SK-N-MC (cell line): ENCODE data around the gene CALCOCO1.

Source experiments
- DNase-seq: peaks from one replicate; pipeline ENCODE4 v3.0.0-alpha.2; 2011; ENCODE audit warnings: low read depth, low spot score
- H3K27ac ChIP-seq: fragments of 200-600 bp; sonication (generic); 2 replicates; pipeline ENCODE4 v1.5.1; 2016; ENCODE audit warnings: mixed run types
- H3K36me3 ChIP-seq: fragments of 200-600 bp; sonication (generic); 2 replicates; pipeline ENCODE4 v1.6.1; 2017; ENCODE audit warnings: antibody characterized with exemption, low read length, mixed read lengths; ENCODE audit not compliant: insufficient read depth
- H3K4me3 ChIP-seq: fragments of 200-600 bp; sonication (generic); 2 replicates; pipeline ENCODE4 v1.5.1; 2016
- H3K9ac ChIP-seq: fragments of 200-600 bp; sonication (generic); 2 replicates; pipeline ENCODE4 v1.8.0; 2017; ENCODE audit warnings: mixed run types, mixed read lengths; ENCODE audit not compliant: insufficient read length
- H3K9me3 ChIP-seq: fragments of 200-600 bp; sonication (generic); 2 replicates; pipeline ENCODE4 v1.6.1; 2017; ENCODE audit warnings: low read depth, mild to moderate bottlenecking, antibody characterized with exemption, low read length, moderate library complexity, mixed read lengths
- EZH2 ChIP-seq: fragments of 200-600 bp; sonication (generic); IDR thresholded peaks from one replicate; pipeline ENCODE4 v1.6.1; 2017; ENCODE audit warnings: antibody characterized with exemption
- FOXP2 ChIP-seq: optimal IDR thresholded peaks from 2 replicates; pipeline ENCODE3; 2011; ENCODE audit warnings: mild to moderate bottlenecking, moderate library complexity; ENCODE audit not compliant: insufficient read depth; ENCODE audit errors: extremely low read length, control extremely low read depth
- POLR2AphosphoS5 ChIP-seq: IDR thresholded peaks from 2 replicates; pipeline ENCODE4 v1.6.1; 2012; ENCODE audit warnings: mild to moderate bottlenecking, low read depth, low read length, borderline replicate concordance

The CALCOCO1 gene

DNA sequence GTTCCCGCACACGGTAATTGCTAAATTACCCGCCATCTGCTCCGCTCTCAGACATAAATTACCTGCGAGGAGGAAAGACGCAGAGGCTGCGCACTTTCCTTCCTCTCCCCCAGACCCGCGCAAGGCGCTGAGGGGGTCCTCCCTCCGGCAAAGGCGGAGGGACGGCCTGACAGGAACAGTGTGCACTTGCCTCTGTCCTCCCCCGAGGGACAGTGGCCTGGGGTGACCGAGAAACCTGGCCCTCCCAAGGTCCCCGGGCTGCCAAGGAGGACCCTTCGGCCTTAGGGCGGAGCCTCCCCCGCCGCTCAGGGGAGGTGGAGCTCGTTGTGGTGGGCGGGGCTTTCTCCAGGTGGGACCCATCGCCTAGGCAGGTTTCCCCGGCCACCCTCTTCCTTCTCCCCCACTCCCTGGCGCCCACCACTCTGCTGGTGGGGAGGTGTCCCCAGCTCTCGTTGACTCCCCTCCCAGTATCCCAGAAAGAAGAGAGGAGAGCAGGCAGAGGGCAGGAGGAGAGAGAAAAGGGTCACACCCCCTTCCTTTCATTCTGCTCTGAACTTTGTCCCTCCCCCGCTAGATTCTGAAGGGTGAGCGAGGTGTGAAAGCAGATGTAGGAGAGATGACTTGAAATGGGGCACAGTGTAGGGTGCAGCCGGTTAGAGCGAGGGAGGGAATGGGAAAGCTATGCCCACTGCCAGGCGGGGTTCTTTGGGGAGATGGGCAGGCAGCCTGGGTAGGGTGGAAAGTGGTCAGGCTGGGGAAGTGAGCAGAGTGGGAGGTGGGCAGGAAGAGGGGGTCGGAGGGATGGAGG lies 11.4 kb upstream of the CALCOCO1 start:
- no peak overlapping the region for H3K4me3 ChIP-seq
- H3K9ac ChIP-seq = no peak overlapping the region
- no peak overlapping the region for H3K27ac ChIP-seq
- no peak for TF ChIP-seq FOXP2
- no peak for TF ChIP-seq POLR2AphosphoS5
- TF ChIP-seq EZH2 = no peak
- H3K36me3 ChIP-seq = no peaks in the 10 kb centered on the region
- no peaks in the 10 kb centered on the region for H3K9me3 ChIP-seq
- no peak for DNase-seq

DNA sequence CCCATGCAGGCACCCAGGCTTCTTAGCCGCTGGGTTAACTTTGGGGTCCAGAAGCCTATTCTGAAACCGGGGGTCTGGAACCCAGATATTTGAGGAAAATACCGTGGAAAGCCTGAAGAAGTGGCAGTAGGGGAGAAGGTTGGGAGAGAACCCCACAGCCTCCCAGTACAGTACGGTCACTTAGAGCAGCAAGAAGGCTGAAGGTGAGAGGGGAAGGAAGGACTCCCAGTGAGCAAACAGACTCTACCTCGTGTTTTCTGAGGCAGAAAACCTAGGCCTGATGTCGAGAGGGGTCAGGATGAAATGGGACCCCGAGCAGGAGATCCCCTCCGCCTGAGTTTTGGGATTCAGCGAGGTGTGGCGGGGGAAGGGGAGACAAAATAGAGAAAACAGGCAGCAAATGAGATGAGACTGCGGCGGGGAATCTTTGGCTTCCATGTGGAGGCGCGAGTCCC lies 10.7 kb upstream of the CALCOCO1 start:
- Histone ChIP-seq H3K36me3 (no peaks in the 10 kb centered on the region), H3K27ac (no peak overlapping the region), H3K9ac (no peak overlapping the region), H3K4me3 (no peak overlapping the region), H3K9me3 (no peaks in the 10 kb centered on the region)
- no peak for DNase-seq
- TF ChIP-seq EZH2 (no peak), POLR2AphosphoS5 (no peak), FOXP2 (no peak)

DNA sequence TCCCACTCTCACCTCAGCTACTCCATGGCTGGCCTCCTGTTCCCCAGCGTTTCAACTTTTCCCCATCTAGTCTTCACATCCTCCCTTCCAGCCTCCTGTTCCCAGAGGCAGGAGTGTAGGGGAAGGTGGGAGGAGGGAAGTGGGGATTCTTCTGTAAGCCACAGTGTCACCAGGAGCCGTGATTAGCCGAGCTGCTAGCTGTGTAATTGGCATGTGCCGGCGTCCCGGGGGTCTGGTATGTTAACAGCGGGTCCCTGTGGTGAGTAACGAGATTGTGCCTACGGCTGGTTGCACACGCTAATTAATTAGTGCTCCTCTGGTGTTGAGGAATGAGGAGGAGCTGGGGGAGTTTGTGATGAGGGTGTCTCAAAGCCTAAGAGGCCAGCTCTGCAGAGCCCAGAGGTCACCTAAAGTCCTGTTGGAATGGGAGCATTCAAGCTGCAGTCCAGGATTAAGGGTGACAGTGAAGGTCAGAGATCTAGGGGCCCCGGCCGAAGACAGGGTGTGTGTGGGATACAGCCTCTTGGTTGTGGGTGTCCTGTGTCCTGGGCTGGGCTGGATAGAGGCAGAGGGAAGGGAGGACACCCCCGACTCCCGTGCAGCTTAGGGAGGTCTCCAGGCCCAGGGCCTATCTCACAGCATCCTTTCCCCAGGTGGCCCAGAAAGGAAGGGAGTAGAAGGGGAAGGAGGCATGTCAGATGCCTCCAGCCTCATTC lies 10.0 kb upstream of the CALCOCO1 start:
- Histone ChIP-seq H3K9ac (no peak overlapping the region), H3K27ac (no peak overlapping the region)
- TF ChIP-seq EZH2 (no peak), POLR2AphosphoS5 (no peak), FOXP2 (no peak)

DNA sequence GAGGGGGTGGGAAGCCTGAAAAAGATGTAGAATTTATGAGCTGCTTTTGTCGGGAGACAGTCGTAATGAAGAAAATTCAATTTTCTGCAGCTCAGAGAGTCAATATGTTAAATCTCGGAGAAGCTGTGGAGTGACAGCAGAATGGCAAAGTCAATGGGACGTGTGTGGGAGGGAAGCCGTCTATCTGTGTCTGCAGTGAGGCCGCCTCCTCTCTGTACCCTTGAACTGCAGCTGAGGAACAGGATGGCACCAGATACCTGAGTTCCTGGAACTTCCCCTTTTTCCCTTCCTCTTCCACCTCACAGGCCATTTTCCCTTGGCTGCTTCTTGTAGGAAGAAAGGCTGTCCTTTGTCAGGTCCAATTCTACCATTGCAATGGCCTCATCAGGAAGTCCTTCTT lies 9.3 kb upstream of the CALCOCO1 start:
- H3K9ac ChIP-seq = no peak overlapping the region
- H3K9me3 ChIP-seq = no peaks in the 10 kb centered on the region
- TF ChIP-seq EZH2 (no peak), POLR2AphosphoS5 (no peak), FOXP2 (no peak)
- DNase-seq = no peak
- no peak overlapping the region for H3K4me3 ChIP-seq
- no peak overlapping the region for H3K27ac ChIP-seq
- H3K36me3 ChIP-seq = no peaks in the 10 kb centered on the region

More for the DNA sequence above, 10.0 kb upstream of the CALCOCO1 start:
- no peaks in the 10 kb centered on the region for H3K9me3 ChIP-seq
- no peak overlapping the region for H3K4me3 ChIP-seq
- H3K36me3 ChIP-seq = no peaks in the 10 kb centered on the region
- DNase-seq = no peak

DNA sequence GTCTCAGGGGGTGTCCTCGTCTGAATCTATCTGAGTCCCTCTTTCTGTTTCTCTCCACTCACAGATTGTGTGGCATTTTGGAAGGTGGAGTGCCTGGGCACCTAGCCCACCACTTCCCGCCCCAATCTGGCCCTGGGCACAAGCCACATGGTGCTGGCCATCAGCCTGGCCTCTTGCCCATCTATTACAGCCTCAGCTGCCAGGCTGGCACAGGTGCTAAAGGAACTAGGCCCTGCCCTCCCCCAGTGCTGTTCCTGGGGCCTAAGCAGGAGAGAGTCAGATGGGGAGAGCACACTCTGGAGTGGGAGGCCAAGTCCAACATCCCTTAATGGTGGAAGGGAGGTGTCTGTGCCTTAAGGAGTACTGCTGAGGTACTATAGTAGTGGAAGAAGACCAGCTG lies 8.3 kb upstream of the CALCOCO1 start:
- TF ChIP-seq FOXP2 = no peak
- TF ChIP-seq EZH2 = no peak
- no peak for TF ChIP-seq POLR2AphosphoS5
- H3K9ac ChIP-seq = no peak overlapping the region
- no peak overlapping the region for H3K4me3 ChIP-seq
- no peaks in the 10 kb centered on the region for H3K36me3 ChIP-seq
- no peak for DNase-seq
- no peak overlapping the region for H3K27ac ChIP-seq
- H3K9me3 ChIP-seq = no peaks in the 10 kb centered on the region

GRCh38 chr12:53734425-53734824 lies 7.2 kb upstream of the CALCOCO1 start:
- H3K9me3 ChIP-seq = no peaks in the 10 kb centered on the region
- no peak overlapping the region for H3K9ac ChIP-seq
- H3K36me3 ChIP-seq = no peaks in the 10 kb centered on the region
- no peak overlapping the region for H3K4me3 ChIP-seq
- no peak overlapping the region for H3K27ac ChIP-seq
- DNase-seq = no peak
- TF ChIP-seq POLR2AphosphoS5 = no peak
- no peak for TF ChIP-seq FOXP2
- no peak for TF ChIP-seq EZH2

GRCh38 chr12:53733807-53734200 lies 6.6 kb upstream of the CALCOCO1 start:
- Histone ChIP-seq H3K9ac (no peak overlapping the region), H3K4me3 (no peak overlapping the region), H3K27ac (no peak overlapping the region), H3K36me3 (no peaks in the 10 kb centered on the region), H3K9me3 (no peaks in the 10 kb centered on the region)
- DNase-seq = no peak
- TF ChIP-seq FOXP2 (no peak), EZH2 (no peak), POLR2AphosphoS5 (no peak)

DNA sequence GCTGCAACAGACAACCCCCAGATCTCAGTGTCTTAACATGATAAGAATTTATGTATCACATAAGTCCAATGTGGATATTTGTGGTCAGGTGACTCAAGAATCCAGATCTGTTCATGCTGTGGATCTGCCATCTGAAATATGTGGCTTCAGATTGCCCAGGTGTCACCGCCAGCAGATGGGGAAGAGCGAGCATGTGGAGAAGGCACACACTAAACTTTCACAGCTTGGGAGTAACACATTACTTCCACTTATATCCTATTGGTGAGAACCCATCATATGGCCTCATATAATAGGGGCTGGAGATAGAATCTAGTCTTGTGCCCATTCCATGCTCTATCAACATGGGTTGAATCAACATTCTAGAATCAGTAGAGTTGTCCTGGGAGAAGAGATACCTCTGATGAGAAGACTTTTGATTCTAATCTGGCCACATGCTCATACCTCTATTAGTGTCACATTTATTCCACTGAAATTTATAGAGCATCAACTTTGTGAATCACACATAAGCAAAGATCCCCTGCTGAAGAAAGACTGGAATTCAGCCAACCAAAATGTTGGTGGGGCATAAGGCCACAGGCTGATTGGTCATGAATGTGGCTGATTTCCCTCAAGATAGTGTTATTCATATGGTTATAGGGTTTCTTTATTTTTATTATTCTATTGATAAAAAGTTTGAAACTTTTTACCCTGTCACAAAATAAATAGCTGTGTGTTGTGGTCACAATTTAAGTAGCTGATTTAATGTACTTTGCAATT lies 6.0 kb upstream of the CALCOCO1 start:
- Histone ChIP-seq H3K36me3 (no peaks in the 10 kb centered on the region), H3K27ac (no peak overlapping the region), H3K9ac (no peak overlapping the region), H3K9me3 (no peaks in the 10 kb centered on the region), H3K4me3 (no peak overlapping the region)
- no peak for TF ChIP-seq EZH2
- no peak for TF ChIP-seq FOXP2
- TF ChIP-seq POLR2AphosphoS5 = no peak
- DNase-seq = no peak
